ENCODE data around the gene BEND4.

BEND4 gene

GRCh38 chr4:42136371-42136770 lies 16.1 kb downstream of the BEND4 start:
- H3K27me3 ChIP-seq (ENCODE audit: control insufficient read depth, insufficient read depth, low read length): no peaks in the 10 kb centered on the region
- no peak overlapping the region for H3K4me2 ChIP-seq (ENCODE audit: low read length)
- H3K4me3 ChIP-seq (ENCODE audit: low read depth, low read length): no peak overlapping the region
- no peaks in the 10 kb centered on the region for H3K9me3 ChIP-seq (ENCODE audit: control insufficient read depth, low read length)
- TF ChIP-seq, protein P1, sequence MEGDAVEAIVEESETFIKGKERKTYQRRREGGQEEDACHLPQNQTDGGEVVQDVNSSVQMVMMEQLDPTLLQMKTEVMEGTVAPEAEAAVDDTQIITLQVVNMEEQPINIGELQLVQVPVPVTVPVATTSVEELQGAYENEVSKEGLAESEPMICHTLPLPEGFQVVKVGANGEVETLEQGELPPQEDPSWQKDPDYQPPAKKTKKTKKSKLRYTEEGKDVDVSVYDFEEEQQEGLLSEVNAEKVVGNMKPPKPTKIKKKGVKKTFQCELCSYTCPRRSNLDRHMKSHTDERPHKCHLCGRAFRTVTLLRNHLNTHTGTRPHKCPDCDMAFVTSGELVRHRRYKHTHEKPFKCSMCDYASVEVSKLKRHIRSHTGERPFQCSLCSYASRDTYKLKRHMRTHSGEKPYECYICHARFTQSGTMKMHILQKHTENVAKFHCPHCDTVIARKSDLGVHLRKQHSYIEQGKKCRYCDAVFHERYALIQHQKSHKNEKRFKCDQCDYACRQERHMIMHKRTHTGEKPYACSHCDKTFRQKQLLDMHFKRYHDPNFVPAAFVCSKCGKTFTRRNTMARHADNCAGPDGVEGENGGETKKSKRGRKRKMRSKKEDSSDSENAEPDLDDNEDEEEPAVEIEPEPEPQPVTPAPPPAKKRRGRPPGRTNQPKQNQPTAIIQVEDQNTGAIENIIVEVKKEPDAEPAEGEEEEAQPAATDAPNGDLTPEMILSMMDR (IDR thresholded peaks at IDR 0.05): no peak
- no peaks in the 10 kb centered on the region for H3K79me2 ChIP-seq
- no peak overlapping the region for H2AFZ ChIP-seq
- no peak overlapping the region for H3K9ac ChIP-seq
- H3K4me1 ChIP-seq: no peaks in the 10 kb centered on the region
- H3K36me3 ChIP-seq (ENCODE audit: control insufficient read depth, insufficient read depth, low read length): no peaks in the 10 kb centered on the region
- no peak overlapping the region for H3K27ac ChIP-seq

- no peaks in the 10 kb centered on the region for H3K79me2 ChIP-seq
- no peaks in the 10 kb centered on the region for H3K4me1 ChIP-seq
- no peak overlapping the region for H2AFZ ChIP-seq
- no peak overlapping the region for H3K4me2 ChIP-seq (ENCODE audit: low read length)
- H3K27me3 ChIP-seq (ENCODE audit: control insufficient read depth, insufficient read depth, low read length): no peaks in the 10 kb centered on the region
- TF ChIP-seq, protein P1 (IDR thresholded peaks at IDR 0.05): no peak
- H3K9me3 ChIP-seq (ENCODE audit: control insufficient read depth, low read length): no peaks in the 10 kb centered on the region
- H3K27ac ChIP-seq: no peak overlapping the region
- no peak overlapping the region for H3K4me3 ChIP-seq (ENCODE audit: low read depth, low read length)
- H3K36me3 ChIP-seq (ENCODE audit: control insufficient read depth, insufficient read depth, low read length): no peaks in the 10 kb centered on the region
- no peak overlapping the region for H3K9ac ChIP-seq
Measured at GRCh38 chr4:42133006-42133405, 19.4 kb downstream of the BEND4 start.

DNA sequence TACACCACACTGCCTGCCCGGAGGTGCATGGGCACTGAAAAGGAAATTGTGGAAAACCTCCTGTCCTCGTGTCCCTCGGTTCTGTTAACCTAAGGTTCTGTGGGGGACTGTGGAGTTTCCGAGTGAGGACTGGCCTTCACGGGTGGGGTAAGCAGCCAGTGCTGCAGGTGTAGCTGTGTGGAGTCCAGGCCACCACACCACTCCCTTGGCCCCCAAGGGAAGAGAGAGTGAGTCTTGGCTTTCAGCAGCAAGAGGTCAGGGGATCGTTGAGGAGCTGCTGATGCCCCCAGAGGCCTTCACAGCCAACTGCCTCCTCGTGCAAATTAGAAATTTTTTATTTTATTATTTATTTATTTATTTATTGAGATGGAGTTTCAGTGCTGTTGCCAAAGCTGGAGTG lies 20.4 kb downstream of the BEND4 start:
- Histone ChIP-seq H3K27me3 (ENCODE audit: control insufficient read depth, insufficient read depth, low read length) (no peaks in the 10 kb centered on the region), H3K36me3 (ENCODE audit: control insufficient read depth, insufficient read depth, low read length) (no peaks in the 10 kb centered on the region), H3K4me1 (no peaks in the 10 kb centered on the region), H2AFZ (no peak overlapping the region), H3K4me2 (ENCODE audit: low read length) (no peak overlapping the region), H3K79me2 (no peaks in the 10 kb centered on the region), H3K9me3 (ENCODE audit: control insufficient read depth, low read length) (no peaks in the 10 kb centered on the region), H3K27ac (no peak overlapping the region), H3K9ac (no peak overlapping the region), H3K4me3 (ENCODE audit: low read depth, low read length) (no peak overlapping the region)
- TF ChIP-seq, protein P1 (IDR thresholded peaks at IDR 0.05): no peak

GRCh38 chr4:42123071-42123644 lies 29.3 kb downstream of the BEND4 start:
- Histone ChIP-seq H3K27me3 (ENCODE audit: control insufficient read depth, insufficient read depth, low read length) (no peaks in the 10 kb centered on the region), H2AFZ (no peak overlapping the region), H3K4me2 (ENCODE audit: low read length) (no peak overlapping the region), H3K9ac (no peak overlapping the region), H3K4me3 (ENCODE audit: low read depth, low read length) (no peak overlapping the region), H3K79me2 (no peaks in the 10 kb centered on the region), H3K36me3 (ENCODE audit: control insufficient read depth, insufficient read depth, low read length) (no peaks in the 10 kb centered on the region), H3K4me1 (no peaks in the 10 kb centered on the region), H3K9me3 (ENCODE audit: control insufficient read depth, low read length) (no peaks in the 10 kb centered on the region), H3K27ac (no peak overlapping the region)
- TF ChIP-seq, protein P1 (IDR thresholded peaks at IDR 0.05): no peak

DNA sequence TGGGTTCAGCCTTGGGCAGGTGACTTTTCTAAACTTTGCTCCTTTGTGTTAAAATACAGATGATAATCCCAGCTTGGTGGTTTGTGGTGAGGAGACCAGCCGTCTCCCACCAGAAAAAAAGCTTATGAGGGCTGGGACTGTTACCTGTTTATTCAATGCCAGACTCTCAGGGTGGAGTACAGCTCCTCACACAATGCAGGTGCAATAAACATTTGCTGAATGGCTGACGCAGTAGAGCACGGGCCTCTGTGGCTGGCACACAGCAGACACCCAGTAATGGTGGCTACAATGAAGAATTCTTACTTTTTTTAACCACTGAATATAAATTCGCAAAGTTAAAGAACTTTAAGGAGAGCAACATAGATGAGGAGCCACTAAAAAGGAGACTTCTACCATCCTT lies 30.2 kb downstream of the BEND4 start:
- Histone ChIP-seq H3K9ac (no peak overlapping the region), H3K4me1 (no peaks in the 10 kb centered on the region), H3K27me3 (ENCODE audit: control insufficient read depth, insufficient read depth, low read length) (no peaks in the 10 kb centered on the region), H3K4me3 (ENCODE audit: low read depth, low read length) (no peak overlapping the region), H3K4me2 (ENCODE audit: low read length) (no peak overlapping the region), H3K36me3 (ENCODE audit: control insufficient read depth, insufficient read depth, low read length) (no peaks in the 10 kb centered on the region), H3K79me2 (no peaks in the 10 kb centered on the region), H2AFZ (no peak overlapping the region), H3K9me3 (ENCODE audit: control insufficient read depth, low read length) (no peaks in the 10 kb centered on the region), H3K27ac (no peak overlapping the region)
- TF ChIP-seq, protein P1 (IDR thresholded peaks at IDR 0.05): no peak
